ENCODE results near the gene TMEM151B. TPM values are rescaled to one million over a fixed set of nuclear protein-coding genes. Genes with fewer than 3 reads are reported as not detected.

The TMEM151B gene
- total and polyA plus RNA-seq, 2 of the 13 experiments (the other 11 are each of a cell fraction or from before 2014, with no cell fraction given): not detected

- no TSS peak for BruUV-seq (replicated peaks)
- H3K27ac ChIP-seq (ENCODE audit: extremely low read length, insufficient read depth, low read length): no peak overlapping the region
- H4K20me1 ChIP-seq (ENCODE audit: insufficient read depth, low read length): no peaks in the 10 kb centered on the region
- ATAC-seq: no peak
- WGBS (ENCODE audit: low lambda C conversion rate): 89% methylated on average over 3 of the region's 3 CpGs
- TF ChIP-seq, protein P1, sequence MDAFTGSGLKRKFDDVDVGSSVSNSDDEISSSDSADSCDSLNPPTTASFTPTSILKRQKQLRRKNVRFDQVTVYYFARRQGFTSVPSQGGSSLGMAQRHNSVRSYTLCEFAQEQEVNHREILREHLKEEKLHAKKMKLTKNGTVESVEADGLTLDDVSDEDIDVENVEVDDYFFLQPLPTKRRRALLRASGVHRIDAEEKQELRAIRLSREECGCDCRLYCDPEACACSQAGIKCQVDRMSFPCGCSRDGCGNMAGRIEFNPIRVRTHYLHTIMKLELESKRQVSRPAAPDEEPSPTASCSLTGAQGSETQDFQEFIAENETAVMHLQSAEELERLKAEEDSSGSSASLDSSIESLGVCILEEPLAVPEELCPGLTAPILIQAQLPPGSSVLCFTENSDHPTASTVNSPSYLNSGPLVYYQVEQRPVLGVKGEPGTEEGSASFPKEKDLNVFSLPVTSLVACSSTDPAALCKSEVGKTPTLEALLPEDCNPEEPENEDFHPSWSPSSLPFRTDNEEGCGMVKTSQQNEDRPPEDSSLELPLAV (CRISPR knock-in tag; conservative IDR thresholded peaks at IDR 0.05; ENCODE audit: low read depth): no peak
- TF ChIP-seq HNRNPLL (IDR thresholded peaks at IDR 0.05; ENCODE audit: low read depth, low read length, poor library complexity, severe bottlenecking) (no peak), ZNF737 (CRISPR knock-in tag; IDR thresholded peaks at IDR 0.05; ENCODE audit: borderline replicate concordance) (no peak), KDM1A (CRISPR knock-in tag; IDR thresholded peaks at IDR 0.05) (no peak), SNRNP70 (IDR thresholded peaks at IDR 0.05; ENCODE audit: low read depth, low read length) (no peak), NFE2L1 (CRISPR knock-in tag; IDR thresholded peaks at IDR 0.05; ENCODE audit: borderline replicate concordance) (no peak)
- H3K27me3 ChIP-seq (ENCODE audit: control insufficient read depth in 1 of 2, insufficient read depth in 2 of 2, low read length in 2 of 2): peaks cover 0 to 3% of the 10 kb centered on the region in 2 experiments; a peak in 1 of 5 replicates
- no peak overlapping the region for H3K9ac ChIP-seq (ENCODE audit: insufficient read depth, low read depth, low read length)
- H3K79me2 ChIP-seq (ENCODE audit: insufficient read depth, low read length): peaks cover 15% of the 10 kb centered on the region
- no peak overlapping the region for H2AFZ ChIP-seq (ENCODE audit: low read length)
- peaks cover 13% of the 10 kb centered on the region for H3K4me1 ChIP-seq (ENCODE audit: insufficient read depth, low read length)
- FAIRE-seq: no peak
- DNase-seq (ENCODE audit: low spot score): no peak
- peaks cover 29 to 61% of the 10 kb centered on the region in 2 experiments for H3K36me3 ChIP-seq (replicated peaks in 1 of 2; ENCODE audit: control insufficient read depth in 1 of 2, insufficient read depth in 2 of 2, low read length in 2 of 2)
- no peak overlapping the region for H3K4me3 ChIP-seq (replicated peaks in 1 of 3; ENCODE audit: insufficient read depth in 1 of 3, low read depth in 2 of 3, low read length in 3 of 3)
- intact Hi-C loops (cut with micrococcal nuclease; ENCODE audit: unreplicated experiment) (no loop called here), in situ Hi-C loops (cut with HindIII; ENCODE audit: extremely low pct_ligation_motif_present, low pct_unique_long_range_greater_than_20kb) (loop anchor here (5.0 kb wide), 1 partner anchor 43 kb away; the partner anchor contains the start of gene NFKBIE)
- no peaks in the 10 kb centered on the region for H3K9me3 ChIP-seq (ENCODE audit: low read length)
- H3K4me2 ChIP-seq (ENCODE audit: low read depth, low read length): no peak overlapping the region
- POLR2A ChIA-PET: no interaction called here
- CTCF ChIA-PET (ENCODE audit: low intra/inter-chr PET ratio, low total read pairs): no interaction called here
These were observed 40.0 kb downstream of the TMEM151B start for GRCh38 chr6:44310241-44310640.

DNA sequence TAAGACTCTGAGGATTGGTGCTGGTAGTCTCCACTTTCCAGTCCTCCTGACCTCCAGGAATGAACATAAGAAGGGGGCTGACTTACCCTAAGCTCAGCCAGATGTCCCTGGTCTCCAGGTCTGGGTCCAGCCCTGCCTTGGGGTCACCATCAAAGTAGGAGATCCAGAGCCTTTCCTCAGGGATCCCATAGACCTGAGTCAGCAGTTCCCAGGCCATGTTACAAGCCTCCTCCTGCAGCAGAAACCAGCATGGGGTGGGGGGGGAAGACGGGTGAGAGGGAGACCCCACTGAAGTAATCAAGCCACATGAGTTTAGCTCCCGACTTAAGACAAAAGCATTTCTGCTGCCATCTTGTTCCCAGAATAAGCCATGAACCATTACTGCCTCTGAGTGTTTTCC lies 41.1 kb downstream of the TMEM151B start:
- no TSS peak for BruUV-seq (replicated peaks)
- in situ Hi-C loops (cut with HindIII; ENCODE audit: extremely low pct_ligation_motif_present, low pct_unique_long_range_greater_than_20kb) (loop anchor here (5.0 kb wide), 1 partner anchor 44 kb away; the partner anchor contains the start of gene NFKBIE), intact Hi-C loops (cut with micrococcal nuclease; ENCODE audit: unreplicated experiment) (no loop called here)
- no peak overlapping the region for H3K4me2 ChIP-seq (ENCODE audit: low read depth, low read length)
- peaks cover 15% of the 10 kb centered on the region for H3K79me2 ChIP-seq (ENCODE audit: insufficient read depth, low read length)
- no peaks in the 10 kb centered on the region for H3K9me3 ChIP-seq (ENCODE audit: low read length)
- DNase-seq (ENCODE audit: low spot score) (no peak), ATAC-seq (no peak), FAIRE-seq (no peak)
- no peak overlapping the region for H3K9ac ChIP-seq (ENCODE audit: insufficient read depth, low read depth, low read length)
- no peak overlapping the region for H3K27ac ChIP-seq (ENCODE audit: extremely low read length, insufficient read depth, low read length)
- H4K20me1 ChIP-seq (ENCODE audit: insufficient read depth, low read length): no peaks in the 10 kb centered on the region
- peaks cover 13% of the 10 kb centered on the region for H3K4me1 ChIP-seq (ENCODE audit: insufficient read depth, low read length)
- WGBS (ENCODE audit: low lambda C conversion rate): 87% methylated on average over 2 of the region's 2 CpGs
- TF ChIP-seq REXO4 (CRISPR knock-in tag; IDR thresholded peaks at IDR 0.05; ENCODE audit: borderline replicate concordance) (no peak), MAFF (IDR thresholded peaks at IDR 0.05; ENCODE audit: low read depth, low read length) (peak; percentile 88), MAFK (conservative IDR thresholded peaks at IDR 0.05 in 1 of 2, IDR thresholded peaks at IDR 0.05 in 1 of 2; ENCODE audit: low read length in 2 of 2) (peak; percentile 84 to 95)
- ChIA-PET CTCF (ENCODE audit: low intra/inter-chr PET ratio, low total read pairs) (no interaction called here), POLR2A (no interaction called here)
- peaks cover 27 to 50% of the 10 kb centered on the region in 2 experiments for H3K36me3 ChIP-seq (replicated peaks in 1 of 2; ENCODE audit: control insufficient read depth in 1 of 2, insufficient read depth in 2 of 2, low read length in 2 of 2)
- peaks cover 0 to 11% of the 10 kb centered on the region in 2 experiments; a peak in 2 of 5 replicates for H3K27me3 ChIP-seq (ENCODE audit: control insufficient read depth in 1 of 2, insufficient read depth in 2 of 2, low read length in 2 of 2)
- no peak overlapping the region for H2AFZ ChIP-seq (ENCODE audit: low read length)
- H3K4me3 ChIP-seq (replicated peaks in 1 of 3; ENCODE audit: insufficient read depth in 1 of 3, low read depth in 2 of 3, low read length in 3 of 3): no peak overlapping the region

Data from HepG2 (cell line).